Endothelial cell of umbilical vein (primary cell): Measurements from ENCODE around the gene DHX16. TPM values are rescaled to one million over a fixed set of nuclear protein-coding genes. Genes with fewer than 3 reads are reported as not detected.

Experiments used
- BruUV-seq: library from RNA; stranded (reverse); fragments of 400-500 nt; replicated peaks from 2 replicates; lab custom pipeline; 2021; lab: Mats Ljungman, UMichigan
- CTCF ChIA-PET: fragments of 300-600, 350-600 bp; sonication (Branson Sonifier 250); formaldehyde crosslinking; loops from one replicate; lab custom pipeline; 2021; ENCODE audit warnings: antibody characterized with exemption, inconsistent platforms; lab: Charles Lee
- POLR2A ChIA-PET: fragments of 300-600, 350-600 bp; sonication (Branson Sonifier 250); formaldehyde crosslinking; loops from one replicate; lab custom pipeline; 2021; ENCODE audit warnings: antibody characterized with exemption, inconsistent platforms; lab: Charles Lee
- DNase-seq: peaks from one replicate; pipeline ENCODE4 v3.0.0-alpha.2; 2011; ENCODE audit warnings: low read depth, low spot score
- FAIRE-seq: peaks from 2 replicates; lab custom pipeline; 2011; peaks lifted over from hg19 to GRCh38; lab: Jason Lieb, UNC
- H2AFZ ChIP-seq: 2 replicates; pipeline ENCODE4 v1.6.0; 2012; ENCODE audit warnings: low read depth, low read length, control low read depth, inconsistent platforms
- H3K27ac ChIP-seq: 2 replicates; pipeline ENCODE4 v1.5.1; 2011; ENCODE audit warnings: low read depth, mild to moderate bottlenecking, control low read depth, low read length, moderate library complexity; ENCODE audit not compliant: insufficient read depth
- H3K27me3 ChIP-seq, 2 experiments: 2 replicates each; pipeline versions ENCODE4 v1.6.0 to v1.6.1; 2011; ENCODE audit warnings: low read length in 2 of 2, mixed read lengths in 1 of 2; ENCODE audit not compliant: control insufficient read depth in 2 of 2, insufficient read depth in 2 of 2
- H3K36me3 ChIP-seq, 2 experiments: 2 replicates in 1 of 2; 3 replicates in 1 of 2; pipeline ENCODE4 v1.5.1; 2011; ENCODE audit warnings: low read length in 2 of 2, mild to moderate bottlenecking in 1 of 2, moderate library complexity in 1 of 2; ENCODE audit not compliant: control insufficient read depth in 2 of 2, insufficient read depth in 2 of 2; ENCODE audit errors: extremely low read depth in 1 of 2
- H3K4me1 ChIP-seq: 3 replicates; pipeline ENCODE4 v1.5.1; 2011; ENCODE audit warnings: mild to moderate bottlenecking, low read length; ENCODE audit not compliant: control insufficient read depth, insufficient read depth; ENCODE audit errors: extremely low read depth
- H3K4me2 ChIP-seq: 2 replicates; pipeline ENCODE4 v1.6.1; 2011; ENCODE audit warnings: low read length, control low read depth, mixed read lengths; ENCODE audit not compliant: insufficient read depth
- H3K4me3 ChIP-seq, 3 experiments: fragments of 200-600 bp in 1 of 3; sonication (generic), shearing (Covaris generic) in 1 of 3; replicated peaks in 1 of 3; 2 replicates each; pipeline ENCODE4 v1.5.1; 2011 to 2016; ENCODE audit warnings: control low read depth in 3 of 3, low read length in 3 of 3, mild to moderate bottlenecking in 2 of 3, inconsistent platforms in 1 of 3, low read depth in 1 of 3, moderate library complexity in 1 of 3; ENCODE audit not compliant: insufficient read depth in 1 of 3
- H3K79me2 ChIP-seq: 2 replicates; pipeline ENCODE4 v1.6.0; 2012; ENCODE audit warnings: low read length, inconsistent platforms; ENCODE audit not compliant: control insufficient read depth, insufficient read depth
- H3K9ac ChIP-seq: replicated peaks from 2 replicates; pipeline ENCODE3; 2011; ENCODE audit warnings: low read length, control low read depth; ENCODE audit not compliant: insufficient read depth; ENCODE audit errors: extremely low read depth
- H3K9me1 ChIP-seq: replicated peaks from 3 replicates; pipeline ENCODE4 v1.6.0; 2011; ENCODE audit warnings: mild to moderate bottlenecking, low read length; ENCODE audit not compliant: control insufficient read depth, insufficient read depth; ENCODE audit errors: extremely low read depth
- H3K9me3 ChIP-seq: replicated peaks from 2 replicates; pipeline ENCODE4 v1.5.1; 2012; ENCODE audit warnings: low read length, inconsistent platforms; ENCODE audit not compliant: control insufficient read depth, insufficient read depth
- H4K20me1 ChIP-seq: replicated peaks from 2 replicates; pipeline ENCODE3; 2011; ENCODE audit warnings: mild to moderate bottlenecking, low read length; ENCODE audit not compliant: control insufficient read depth, insufficient read depth; ENCODE audit errors: extremely low read depth
- CTCF ChIP-seq, 2 donors: IDR thresholded peaks; 1 replicate in 1 of 2; 2 replicates in 1 of 2; pipeline ENCODE4 v1.5.1; 2011; ENCODE audit warnings: low read length in 2 of 2, mild to moderate bottlenecking in 2 of 2, moderate library complexity in 2 of 2, control low read depth in 1 of 2, inconsistent platforms in 1 of 2, low read depth in 1 of 2; ENCODE audit not compliant: insufficient read depth in 1 of 2; ENCODE audit errors: extremely low read depth in 1 of 2
- EZH2 ChIP-seq: IDR thresholded peaks from 2 replicates; pipeline ENCODE4 v1.6.1; 2012; ENCODE audit warnings: borderline replicate concordance, low read depth, mild to moderate bottlenecking, moderate library complexity, low read length, inconsistent platforms; ENCODE audit not compliant: severe bottlenecking
- FOS ChIP-seq: IDR thresholded peaks from 2 replicates; pipeline ENCODE4 v1.6.1; 2011; ENCODE audit warnings: mild to moderate bottlenecking, low read length, moderate library complexity, borderline replicate concordance; ENCODE audit not compliant: insufficient read depth
- GATA2 ChIP-seq: IDR thresholded peaks from 2 replicates; pipeline ENCODE4 v1.7.0; 2011; ENCODE audit warnings: low read depth, mild to moderate bottlenecking, moderate library complexity, mixed read lengths, low read length; ENCODE audit not compliant: insufficient read length, insufficient read depth
- JUN ChIP-seq: IDR thresholded peaks from 2 replicates; pipeline ENCODE4 v1.6.1; 2011; ENCODE audit warnings: borderline replicate concordance, low read depth; ENCODE audit not compliant: insufficient read length, insufficient read depth
- MAX ChIP-seq: IDR thresholded peaks from 2 replicates; pipeline ENCODE4 v1.6.1; 2011; ENCODE audit not compliant: insufficient read depth, insufficient read length
- MYC ChIP-seq: IDR thresholded peaks from one replicate; pipeline ENCODE4 v1.6.1; 2011; ENCODE audit warnings: mild to moderate bottlenecking, low read depth, low read length
- POLR2A ChIP-seq: IDR thresholded peaks from 2 replicates; pipeline ENCODE4 v1.6.1; 2012; ENCODE audit warnings: low read depth, mild to moderate bottlenecking, control low read depth, low read length
- POLR2AphosphoS5 ChIP-seq: IDR thresholded peaks from 2 replicates; pipeline ENCODE4 v1.6.1; 2012; ENCODE audit warnings: low read depth, mild to moderate bottlenecking, control low read depth, low read length, moderate library complexity; ENCODE audit not compliant: insufficient read depth
- dilution Hi-C: fragments of 300-500 bp; cut with MboI; formaldehyde crosslinking; loops from one replicate; pipeline ENCODE4 v1.15.0; 2019; ENCODE audit warnings: low sequenced_read_pairs; ENCODE audit not compliant: extremely low pct_ligation_motif_present
- intact Hi-C: fragments of 100-400 bp; cut with micrococcal nuclease; formaldehyde crosslinking; loops from one replicate; pipeline ENCODE4 v1.10.0; 2022
- polyA plus RNA-seq, 4 experiments: library from polyadenylated mRNA; depleted of rRNA in 3 of 4; stranded (reverse) in 3 of 4; unstranded in 1 of 4; fragments of >200 nt; gene quantifications; 2 replicates each; pipeline versions ENCODE4 v1.2.1 to v1.2.3, GENCODE V29; 2011 to 2012; ENCODE audit warnings: missing spikeins in 1 of 4
- total RNA-seq: library from RNA; stranded (reverse); gene quantifications from 2 replicates; pipeline ENCODE4 v1.2.3, GENCODE V29; 2021

DHX16 gene
- total and polyA plus RNA-seq, 2 donors (not counting 3 experiments of a cell fraction or from before 2014, with no cell fraction given): 38.2 to 66.5 TPM

GRCh38 chr6:30651143-30651542, 21.7 kb downstream of the DHX16 start:
- CTCF ChIA-PET: interaction anchor here (0.7 to 1.3 kb wide), 2 partner anchors 21 to 79 kb away, joined by 3 to 5 read pairs; partner anchors contain the start of gene DHX16
- TF ChIP-seq CTCF (IDR thresholded peaks at IDR 0.05; ENCODE audit: extremely low read depth in 1 of 2, insufficient read depth in 1 of 2, low read depth in 1 of 2, low read length in 2 of 2) (no peak), GATA2 (no peak), MYC (no peak), MAX (no peak), POLR2A (no peak), JUN (no peak), FOS (no peak), EZH2 (no peak), POLR2AphosphoS5 (no peak)
- H3K79me2 ChIP-seq: peaks cover 17% of the 10 kb centered on the region
- H3K4me2 ChIP-seq: no peak overlapping the region
- H3K4me1 ChIP-seq: peaks cover 8% of the 10 kb centered on the region
- DNase-seq (no peak), FAIRE-seq (no peak)
- dilution Hi-C loops: no loop called here
- no TSS peak for BruUV-seq
- H3K27me3 ChIP-seq: no peaks in the 10 kb centered on the region
- H2AFZ ChIP-seq: no peak overlapping the region
- no peak overlapping the region for H3K4me3 ChIP-seq
- H3K36me3 ChIP-seq: peaks cover 8 to 25% of the 10 kb centered on the region in 2 experiments
- POLR2A ChIA-PET: no interaction called here
- no peaks in the 10 kb centered on the region for H3K9me1 ChIP-seq
- intact Hi-C loops: no loop called here
- H3K9ac ChIP-seq: no peak overlapping the region
- H3K27ac ChIP-seq: no peak overlapping the region
- no peaks in the 10 kb centered on the region for H4K20me1 ChIP-seq
- no peaks in the 10 kb centered on the region for H3K9me3 ChIP-seq
